Neural crest cell (in vitro differentiated cells): ENCODE measurements around the gene KIF26B. TPM values are rescaled to one million over a fixed set of nuclear protein-coding genes. Genes with fewer than 3 reads are reported as not detected.

ENCODE experiments used
- DNase-seq: peaks from one replicate; pipeline ENCODE4 v3.0.0; 2021; ENCODE audit warnings: low read depth, mixed read lengths, low spot score
- H3K27ac Mint-ChIP-seq: one replicate; pipeline ENCODE4 v1.8.0; 2021; ENCODE audit warnings: mild to moderate bottlenecking, mixed read lengths; ENCODE audit not compliant: unreplicated experiment
- H3K27me3 Mint-ChIP-seq: 2 replicates; pipeline ENCODE4 v1.8.0; 2021; ENCODE audit warnings: low read depth, mild to moderate bottlenecking, mixed read lengths
- H3K36me3 Mint-ChIP-seq: 2 replicates; pipeline ENCODE4 v1.8.0; 2021; ENCODE audit warnings: low read depth, mild to moderate bottlenecking, mixed read lengths
- H3K4me1 Mint-ChIP-seq: 2 replicates; pipeline ENCODE4 v1.8.0; 2021; ENCODE audit warnings: mixed read lengths
- H3K4me3 Mint-ChIP-seq: one replicate; pipeline ENCODE4 v1.8.0; 2021; ENCODE audit warnings: mild to moderate bottlenecking, mixed read lengths
- H3K9me3 Mint-ChIP-seq: 2 replicates; pipeline ENCODE4 v1.8.0; 2021; ENCODE audit warnings: mixed read lengths
- CTCF ChIP-seq: fragments of 200-600 bp; sonication (generic); conservative IDR thresholded peaks from 2 replicates; pipeline ENCODE4 v1.5.0; 2021; ENCODE audit warnings: antibody characterized with exemption, mild to moderate bottlenecking
- total RNA-seq: library from RNA; stranded (reverse); gene quantifications from 2 replicates; pipeline ENCODE4 v1.2.1, GENCODE V29; 2021

The KIF26B gene
- total RNA-seq, 1 donor from 2014 or later = 6.2 TPM

GRCh38 chr1:245390975-245391374 lies 236.2 kb downstream of the KIF26B start:
- peaks cover 4% of the 10 kb centered on the region for H3K4me1 Mint-ChIP-seq
- no peaks in the 10 kb centered on the region for H3K27me3 Mint-ChIP-seq
- peaks cover 3% of the 10 kb centered on the region for H3K36me3 Mint-ChIP-seq
- no peak overlapping the region for H3K27ac Mint-ChIP-seq
- no peak for TF ChIP-seq CTCF
- H3K4me3 Mint-ChIP-seq = no peak overlapping the region
- no peak for DNase-seq
- no peaks in the 10 kb centered on the region for H3K9me3 Mint-ChIP-seq

- DNase-seq = no peak
- Mint-ChIP-seq H3K4me1 (peaks cover 5% of the 10 kb centered on the region), H3K27me3 (no peaks in the 10 kb centered on the region), H3K36me3 (peaks cover 3% of the 10 kb centered on the region), H3K4me3 (no peak overlapping the region), H3K27ac (no peak overlapping the region), H3K9me3 (no peaks in the 10 kb centered on the region)
- no peak for TF ChIP-seq CTCF
These were observed 238.9 kb downstream of the KIF26B start for GRCh38 chr1:245393694-245394093.

- H3K36me3 Mint-ChIP-seq = peaks cover 3% of the 10 kb centered on the region
- no peaks in the 10 kb centered on the region for H3K9me3 Mint-ChIP-seq
- TF ChIP-seq CTCF = no peak
- no peaks in the 10 kb centered on the region for H3K27me3 Mint-ChIP-seq
- no peak for DNase-seq
- peaks cover 5% of the 10 kb centered on the region for H3K4me1 Mint-ChIP-seq
- H3K27ac Mint-ChIP-seq = no peak overlapping the region
- H3K4me3 Mint-ChIP-seq = no peak overlapping the region
These were observed 240.9 kb downstream of the KIF26B start for GRCh38 chr1:245395680-245396079.

- H3K36me3 Mint-ChIP-seq = peaks cover 3% of the 10 kb centered on the region
- H3K4me3 Mint-ChIP-seq = no peak overlapping the region
- H3K27me3 Mint-ChIP-seq = no peaks in the 10 kb centered on the region
- no peaks in the 10 kb centered on the region for H3K9me3 Mint-ChIP-seq
- no peak overlapping the region for H3K27ac Mint-ChIP-seq
- TF ChIP-seq CTCF = no peak
- no peak for DNase-seq
- peaks cover 6% of the 10 kb centered on the region for H3K4me1 Mint-ChIP-seq
These were observed 241.8 kb downstream of the KIF26B start for GRCh38 chr1:245396615-245397014.

DNA sequence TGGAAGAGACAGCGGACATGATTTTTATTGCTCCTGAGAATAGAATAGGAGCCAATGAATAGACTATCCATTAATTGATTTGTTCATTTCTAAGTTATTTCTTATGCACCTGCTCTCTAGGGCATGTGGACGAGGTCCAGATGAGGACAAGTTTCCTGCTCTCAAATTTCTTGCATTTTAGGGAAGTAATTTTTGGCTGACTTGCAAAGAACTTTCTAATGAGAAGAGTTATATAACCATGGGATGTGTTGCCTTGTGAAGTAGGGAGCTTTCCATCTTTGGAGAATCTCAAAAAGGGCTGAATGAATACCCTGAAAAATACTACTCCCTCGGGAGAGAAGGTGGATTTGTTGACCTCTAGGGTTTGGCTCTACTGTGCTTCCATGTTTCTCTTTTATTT lies 243.0 kb downstream of the KIF26B start:
- no peak for TF ChIP-seq CTCF
- Mint-ChIP-seq H3K27ac (no peak overlapping the region), H3K36me3 (peaks cover 3% of the 10 kb centered on the region), H3K9me3 (no peaks in the 10 kb centered on the region), H3K4me1 (peaks cover 16% of the 10 kb centered on the region), H3K27me3 (no peaks in the 10 kb centered on the region), H3K4me3 (no peak overlapping the region)
- DNase-seq = no peak

- Mint-ChIP-seq H3K4me1 (peaks cover 16% of the 10 kb centered on the region), H3K27me3 (no peaks in the 10 kb centered on the region), H3K36me3 (peaks cover 3% of the 10 kb centered on the region), H3K27ac (no peak overlapping the region), H3K4me3 (no peak overlapping the region), H3K9me3 (no peaks in the 10 kb centered on the region)
- no peak for DNase-seq
- TF ChIP-seq CTCF = no peak
These were observed 243.4 kb downstream of the KIF26B start for GRCh38 chr1:245398180-245398579.
